ENCODE data around the gene CRISPLD2. TPM values are rescaled to one million over a fixed set of nuclear protein-coding genes. Genes with fewer than 3 reads are reported as not detected.
A peak's percentile ranks its signal among the peaks of the same experiment; 100 is the strongest.

Gene CRISPLD2
- total and polyA plus RNA-seq, 5 experiments from 2014 or later = 0.05 to 0.24 (median 0.07) TPM; not detected in 2

GRCh38 chr16:84787263-84787622 is 32.5 kb upstream of the CRISPLD2 start:
- POLR2A ChIA-PET = no interaction called here
- Mint-ChIP-seq H3K9me3 (no peaks in the 10 kb centered on the region), H3K27me3 (no peaks in the 10 kb centered on the region), H3K36me3 (peaks cover 0 to 10% (median 2%) of the 10 kb centered on the region in 3 donors), H3K4me3 (no peak overlapping the region), H3K27ac (peak overlapping the region in 2 of 10 donors; percentile 10 to 29), H3K4me1 (peaks cover 0 to 6% (median 2%) of the 10 kb centered on the region in 4 donors)
- no peak for ATAC-seq
- DNase-seq = no peak

- H3K9me3 Mint-ChIP-seq = no peaks in the 10 kb centered on the region
- H3K4me1 Mint-ChIP-seq = peaks cover 0 to 3% (median under 1%) of the 10 kb centered on the region in 4 donors
- POLR2A ChIA-PET = no interaction called here
- peaks cover 0 to 10% (median 2%) of the 10 kb centered on the region in 3 donors for H3K36me3 Mint-ChIP-seq
- H3K27ac Mint-ChIP-seq = no peak overlapping the region
- no peak for DNase-seq
- H3K4me3 Mint-ChIP-seq = no peak overlapping the region
- no peak for ATAC-seq
- no peaks in the 10 kb centered on the region for H3K27me3 Mint-ChIP-seq
Observed at GRCh38 chr16:84788920-84789391, 30.8 kb upstream of the CRISPLD2 start.

- H3K27ac Mint-ChIP-seq = no peak overlapping the region
- H3K27me3 Mint-ChIP-seq = no peaks in the 10 kb centered on the region
Observed at GRCh38 chr16:84789431-84789830, 30.4 kb upstream of the CRISPLD2 start.

GRCh38 chr16:84790301-84790700 is 29.5 kb upstream of the CRISPLD2 start:
- Mint-ChIP-seq H3K27ac (no peak overlapping the region), H3K4me1 (peaks cover 0 to 3% (median under 1%) of the 10 kb centered on the region in 4 donors), H3K9me3 (no peaks in the 10 kb centered on the region), H3K4me3 (no peak overlapping the region), H3K27me3 (no peaks in the 10 kb centered on the region), H3K36me3 (peaks cover 0 to 10% (median 2%) of the 10 kb centered on the region in 3 donors)
- POLR2A ChIA-PET = no interaction called here
- no peak for ATAC-seq
- DNase-seq = no peak

More at GRCh38 chr16:84789431-84789830, 30.4 kb upstream of the CRISPLD2 start:
- no peak for DNase-seq
- peaks cover 0 to 3% (median under 1%) of the 10 kb centered on the region in 4 donors for H3K4me1 Mint-ChIP-seq
- POLR2A ChIA-PET = no interaction called here
- no peaks in the 10 kb centered on the region for H3K9me3 Mint-ChIP-seq
- peaks cover 0 to 10% (median 2%) of the 10 kb centered on the region in 3 donors for H3K36me3 Mint-ChIP-seq
- no peak for ATAC-seq
- H3K4me3 Mint-ChIP-seq = no peak overlapping the region

GRCh38 chr16:84791088-84791487 is 28.7 kb upstream of the CRISPLD2 start:
- H3K27ac Mint-ChIP-seq = no peak overlapping the region

GRCh38 chr16:84791501-84791900 is 28.3 kb upstream of the CRISPLD2 start:
- H3K27ac Mint-ChIP-seq = no peak overlapping the region

More at GRCh38 chr16:84791088-84791487, 28.7 kb upstream of the CRISPLD2 start:
- no peak for ATAC-seq
- POLR2A ChIA-PET = no interaction called here
- H3K4me3 Mint-ChIP-seq = no peak overlapping the region
- no peak for DNase-seq
- no peaks in the 10 kb centered on the region for H3K9me3 Mint-ChIP-seq
- peaks cover 0 to 9% (median 2%) of the 10 kb centered on the region in 3 donors for H3K36me3 Mint-ChIP-seq
- peaks cover 0 to 3% (median under 1%) of the 10 kb centered on the region in 4 donors for H3K4me1 Mint-ChIP-seq
- H3K27me3 Mint-ChIP-seq = no peaks in the 10 kb centered on the region

GRCh38 chr16:84794186-84794585 is 25.6 kb upstream of the CRISPLD2 start:
- H3K36me3 Mint-ChIP-seq = peaks cover 0 to 7% (median 2%) of the 10 kb centered on the region in 3 donors
- no peak overlapping the region for H3K27ac Mint-ChIP-seq
- H3K4me3 Mint-ChIP-seq = no peak overlapping the region
- DNase-seq (no peak), ATAC-seq (no peak)
- H3K27me3 Mint-ChIP-seq = no peaks in the 10 kb centered on the region
- POLR2A ChIA-PET = no interaction called here
- no peaks in the 10 kb centered on the region for H3K9me3 Mint-ChIP-seq
- H3K4me1 Mint-ChIP-seq = peaks cover 0 to 2% (median under 1%) of the 10 kb centered on the region in 4 donors

More at GRCh38 chr16:84791501-84791900, 28.3 kb upstream of the CRISPLD2 start:
- Mint-ChIP-seq H3K4me3 (no peak overlapping the region), H3K4me1 (peaks cover 0 to 3% (median under 1%) of the 10 kb centered on the region in 4 donors), H3K27me3 (no peaks in the 10 kb centered on the region), H3K36me3 (peaks cover 0 to 8% (median 2%) of the 10 kb centered on the region in 3 donors), H3K9me3 (no peaks in the 10 kb centered on the region)
- DNase-seq = no peak
- POLR2A ChIA-PET = no interaction called here
- ATAC-seq = no peak

- DNase-seq = no peak
- no peak for ATAC-seq
Observed at GRCh38 chr16:84794626-84795025, 25.2 kb upstream of the CRISPLD2 start.

GRCh38 chr16:84795329-84796053 is 24.3 kb upstream of the CRISPLD2 start:
- H3K9me3 Mint-ChIP-seq = peaks cover 0 to 4% (median 0%) of the 10 kb centered on the region in 9 donors
- DNase-seq = no peak
- H3K4me1 Mint-ChIP-seq = no peaks in the 10 kb centered on the region
- peaks cover 0 to 6% (median 4%) of the 10 kb centered on the region in 3 donors for H3K36me3 Mint-ChIP-seq
- no peak overlapping the region for H3K4me3 Mint-ChIP-seq
- no peaks in the 10 kb centered on the region for H3K27me3 Mint-ChIP-seq
- H3K27ac Mint-ChIP-seq = peak overlapping the region in 1 of 10 donors; percentile 37
- POLR2A ChIA-PET = no interaction called here
- no peak for ATAC-seq

More at GRCh38 chr16:84794626-84795025, 25.2 kb upstream of the CRISPLD2 start:
- Mint-ChIP-seq H3K27me3 (no peaks in the 10 kb centered on the region), H3K4me3 (no peak overlapping the region), H3K27ac (no peak overlapping the region), H3K4me1 (peaks cover 0 to 2% (median under 1%) of the 10 kb centered on the region in 4 donors), H3K36me3 (peaks cover 0 to 6% (median 6%) of the 10 kb centered on the region in 3 donors), H3K9me3 (peaks cover 0 to 3% (median 0%) of the 10 kb centered on the region in 9 donors)
- POLR2A ChIA-PET = no interaction called here

GRCh38 chr16:84800158-84800978 is 19.4 kb upstream of the CRISPLD2 start:
- no peaks in the 10 kb centered on the region for H3K4me1 Mint-ChIP-seq
- ATAC-seq (no peak), DNase-seq (no peak)
- no peak overlapping the region for H3K4me3 Mint-ChIP-seq
- H3K9me3 Mint-ChIP-seq = peaks cover 0 to 9% (median 0%) of the 10 kb centered on the region in 9 donors
- POLR2A ChIA-PET = no interaction called here
- peaks cover 0 to 7% (median 3%) of the 10 kb centered on the region in 5 donors for H3K27me3 Mint-ChIP-seq
- peaks cover 0 to 6% (median 2%) of the 10 kb centered on the region in 3 donors for H3K36me3 Mint-ChIP-seq
- H3K27ac Mint-ChIP-seq = no peak overlapping the region

GRCh38 chr16:84803146-84803545 is 16.6 kb upstream of the CRISPLD2 start:
- POLR2A ChIA-PET = no interaction called here
- no peak for DNase-seq
- H3K4me1 Mint-ChIP-seq = peaks cover 0 to 9% (median 3%) of the 10 kb centered on the region in 4 donors
- H3K36me3 Mint-ChIP-seq = peaks cover 0 to 6% (median 0%) of the 10 kb centered on the region in 3 donors
- no peak overlapping the region for H3K4me3 Mint-ChIP-seq
- ATAC-seq = no peak
- peaks cover 0 to 9% (median 0%) of the 10 kb centered on the region in 9 donors for H3K9me3 Mint-ChIP-seq
- peaks cover 0 to 17% (median 9%) of the 10 kb centered on the region in 5 donors for H3K27me3 Mint-ChIP-seq
- no peak overlapping the region for H3K27ac Mint-ChIP-seq

- peaks cover 0 to 6% (median 0%) of the 10 kb centered on the region in 3 donors for H3K36me3 Mint-ChIP-seq
- H3K27ac Mint-ChIP-seq = no peak overlapping the region
- POLR2A ChIA-PET = no interaction called here
- H3K9me3 Mint-ChIP-seq = peaks cover 0 to 9% (median 0%) of the 10 kb centered on the region in 9 donors
- ATAC-seq (no peak), DNase-seq (no peak)
- H3K27me3 Mint-ChIP-seq = peaks cover 0 to 17% (median 9%) of the 10 kb centered on the region in 5 donors
- H3K4me3 Mint-ChIP-seq = peak overlapping the region in 1 of 10 donors; percentile 6
- H3K4me1 Mint-ChIP-seq = peaks cover 0 to 9% (median 3%) of the 10 kb centered on the region in 4 donors
Observed at GRCh38 chr16:84804326-84804725, 15.5 kb upstream of the CRISPLD2 start.
